ENCODE data around the gene TMOD4.

Gene TMOD4

DNA sequence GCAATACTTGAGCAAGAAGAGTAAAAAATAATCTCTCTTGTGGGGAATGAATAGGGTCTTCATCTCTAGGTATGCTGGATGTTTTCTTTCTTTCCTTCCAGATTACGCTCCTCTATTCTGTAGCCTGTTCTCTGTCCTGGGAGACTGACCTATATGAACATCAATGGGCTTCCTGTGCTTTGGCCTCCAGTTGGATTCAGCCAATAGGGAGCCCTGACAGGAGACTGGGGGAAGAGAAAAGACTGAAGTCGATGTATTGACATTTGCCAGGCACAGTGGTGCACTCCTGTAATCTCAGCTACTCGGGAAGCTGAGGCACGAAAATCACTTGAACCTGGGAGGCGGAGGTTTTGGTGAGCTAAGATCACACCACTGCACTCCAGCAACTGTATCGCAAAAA, 47.0 kb downstream of the TMOD4 start:
- Histone ChIP-seq H3K9me3 (ENCODE audit: control insufficient read depth, low read length) (no peaks in the 10 kb centered on the region), H3K36me3 (ENCODE audit: control insufficient read depth, insufficient read depth, low read length) (peaks cover 4% of the 10 kb centered on the region), H3K4me1 (ENCODE audit: control insufficient read depth, insufficient read depth, low read length, poor library complexity, severe bottlenecking) (peaks cover 10% of the 10 kb centered on the region), H3K4me3 (ENCODE audit: extremely low read depth, insufficient read depth, low read length, poor library complexity, severe bottlenecking) (no peak overlapping the region), H3K27ac (ENCODE audit: low read depth, low read length, severe bottlenecking) (peak overlapping the region; percentile 25)
- 64 to 69% methylated on average over 4 to 5 of the region's 6 CpGs for WGBS, 2 experiments (ENCODE audit: insufficient coverage in 2 of 2)

DNA sequence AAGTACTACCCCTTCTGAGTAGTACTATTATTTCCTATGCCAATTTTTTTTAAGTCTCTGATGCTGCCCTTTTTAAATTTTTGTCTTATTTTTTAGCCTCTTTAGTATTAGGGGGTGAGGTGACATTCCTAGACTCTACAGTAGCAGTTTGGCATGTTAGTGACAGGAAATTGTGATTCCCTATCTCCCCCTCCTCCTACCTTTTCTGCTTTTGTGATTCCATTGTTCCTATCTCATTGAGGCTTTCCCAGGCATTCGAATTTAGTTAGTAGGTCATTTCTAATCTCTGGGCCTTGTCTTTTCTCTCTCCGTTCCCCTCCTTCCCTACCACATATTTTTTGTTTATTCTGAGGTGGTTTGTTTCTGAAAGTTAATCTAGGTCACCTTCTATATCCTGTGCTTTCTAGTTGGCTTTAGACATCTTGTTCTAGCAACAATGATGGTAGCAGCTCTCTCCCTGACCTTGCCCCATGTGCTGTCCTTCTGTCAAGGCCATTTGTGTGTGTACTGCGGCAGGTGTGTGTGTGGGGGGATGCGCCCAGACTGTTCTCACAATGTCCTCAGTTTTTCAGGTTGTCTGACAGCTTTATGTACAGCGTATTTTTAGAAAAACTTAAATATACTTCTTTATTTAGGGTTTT, 50.9 kb downstream of the TMOD4 start:
- H3K4me1 ChIP-seq (ENCODE audit: control insufficient read depth, insufficient read depth, low read length, poor library complexity, severe bottlenecking): no peaks in the 10 kb centered on the region
- no peaks in the 10 kb centered on the region for H3K9me3 ChIP-seq (ENCODE audit: control insufficient read depth, low read length)
- no peak overlapping the region for H3K4me3 ChIP-seq (ENCODE audit: extremely low read depth, insufficient read depth, low read length, poor library complexity, severe bottlenecking)
- no peak overlapping the region for H3K27ac ChIP-seq (ENCODE audit: low read depth, low read length, severe bottlenecking)
- WGBS, 2 experiments (ENCODE audit: insufficient coverage in 2 of 2): no CpG with 5 or more reads among the region's 5 CpGs
- no peaks in the 10 kb centered on the region for H3K36me3 ChIP-seq (ENCODE audit: control insufficient read depth, insufficient read depth, low read length)
